H9 (cell line): ENCODE data around the gene NCKAP5. TPM values are rescaled to one million over a fixed set of nuclear protein-coding genes. Genes with fewer than 3 reads are reported as not detected.

Source experiments
- DNase-seq: peaks from one replicate; pipeline ENCODE4 v3.0.0-alpha.2; 2017
- H2AFZ ChIP-seq: one replicate; pipeline ENCODE4 v1.6.1; 2013; ENCODE audit warnings: mild to moderate bottlenecking, low read length, control low read depth, moderate library complexity
- H2AK5ac ChIP-seq: 2 replicates; pipeline ENCODE4 v1.6.1; 2013; ENCODE audit warnings: low read length, control low read depth, mixed read lengths; ENCODE audit not compliant: insufficient read length
- H2BK120ac ChIP-seq: one replicate; pipeline ENCODE4 v1.6.1; 2013; ENCODE audit warnings: low read depth, mild to moderate bottlenecking, low read length, control low read depth, inconsistent platforms; ENCODE audit not compliant: poor library complexity, severe bottlenecking
- H2BK12ac ChIP-seq: 2 replicates; pipeline ENCODE4 v1.6.1; 2013; ENCODE audit warnings: low read length, control low read depth, mixed read lengths, low read depth; ENCODE audit not compliant: insufficient read length
- H2BK15ac ChIP-seq: 2 replicates; pipeline ENCODE4 v1.6.1; 2013; ENCODE audit warnings: low read depth, low read length, control low read depth
- H2BK20ac ChIP-seq: one replicate; pipeline ENCODE4 v1.6.1; 2013; ENCODE audit warnings: low read depth, mild to moderate bottlenecking, low read length, control low read depth, inconsistent platforms; ENCODE audit not compliant: poor library complexity, severe bottlenecking
- H2BK5ac ChIP-seq: 2 replicates; pipeline ENCODE4 v1.6.1; 2013; ENCODE audit warnings: low read length, control low read depth, mixed read lengths; ENCODE audit not compliant: insufficient read length
- H3K14ac ChIP-seq: 2 replicates; pipeline ENCODE4 v1.6.1; 2013; ENCODE audit warnings: low read length, control low read depth; ENCODE audit not compliant: insufficient read depth
- H3K18ac ChIP-seq: 2 replicates; pipeline ENCODE4 v1.6.1; 2013; ENCODE audit warnings: low read depth, mild to moderate bottlenecking, mixed read lengths, low read length, control low read depth; ENCODE audit not compliant: insufficient read length
- H3K23ac ChIP-seq: 2 replicates; pipeline ENCODE4 v1.6.1; 2013; ENCODE audit warnings: low read length, control low read depth, mixed read lengths, low read depth; ENCODE audit not compliant: insufficient read length
- H3K23me2 ChIP-seq: 2 replicates; pipeline ENCODE4 v1.6.1; 2013; ENCODE audit warnings: low read depth, mild to moderate bottlenecking, mixed read lengths, low read length, control low read depth; ENCODE audit not compliant: insufficient read length, poor library complexity, severe bottlenecking
- H3K27ac ChIP-seq: 2 replicates; pipeline ENCODE4 v1.5.1; 2013; ENCODE audit warnings: low read length, control low read depth, mixed read lengths, low read depth; ENCODE audit not compliant: insufficient read length
- H3K27me3 ChIP-seq: 2 replicates; pipeline ENCODE4 v1.6.1; 2013; ENCODE audit warnings: low read length, control low read depth, inconsistent platforms; ENCODE audit not compliant: insufficient read depth
- H3K4ac ChIP-seq: 2 replicates; pipeline ENCODE4 v1.6.1; 2013; ENCODE audit warnings: low read depth, mild to moderate bottlenecking, control low read depth, inconsistent platforms, low read length, moderate library complexity
- H3K4me1 ChIP-seq: 2 replicates; pipeline ENCODE4 v1.6.1; 2013; ENCODE audit warnings: low read length, control low read depth, inconsistent platforms; ENCODE audit not compliant: insufficient read depth
- H3K4me2 ChIP-seq: 2 replicates; pipeline ENCODE4 v1.6.1; 2013; ENCODE audit warnings: low read length, control low read depth, mixed read lengths; ENCODE audit not compliant: insufficient read length, insufficient read depth
- H3K56ac ChIP-seq: 2 replicates; pipeline ENCODE4 v1.6.1; 2013; ENCODE audit warnings: low read depth, mild to moderate bottlenecking, mixed read lengths, low read length, control low read depth; ENCODE audit not compliant: insufficient read length
- H3K79me1 ChIP-seq: 2 replicates; pipeline ENCODE4 v1.6.1; 2013; ENCODE audit warnings: low read depth, mild to moderate bottlenecking, moderate library complexity, low read length, control low read depth, inconsistent platforms; ENCODE audit not compliant: insufficient read depth, poor library complexity, severe bottlenecking
- H3K79me2 ChIP-seq: 2 replicates; pipeline ENCODE4 v1.6.1; 2013; ENCODE audit warnings: low read length, control low read depth, inconsistent platforms; ENCODE audit not compliant: insufficient read depth
- H3K9ac ChIP-seq: 2 replicates; pipeline ENCODE4 v1.6.1; 2013; ENCODE audit warnings: low read length, control low read depth, mixed read lengths; ENCODE audit not compliant: insufficient read length; ENCODE audit errors: extremely low read depth
- H3K9me3 ChIP-seq: one replicate; pipeline ENCODE4 v1.6.1; 2013; ENCODE audit warnings: low read depth, low read length, inconsistent platforms; ENCODE audit not compliant: control insufficient read depth
- H3T11ph ChIP-seq: one replicate; pipeline ENCODE4 v1.6.1; 2013; ENCODE audit warnings: mild to moderate bottlenecking, low read length, control low read depth, inconsistent platforms
- H4K20me1 ChIP-seq: one replicate; pipeline ENCODE4 v1.6.1; 2013; ENCODE audit not compliant: control insufficient read depth, insufficient read length, insufficient read depth
- H4K5ac ChIP-seq: 2 replicates; pipeline ENCODE4 v1.6.1; 2013; ENCODE audit warnings: low read depth, mild to moderate bottlenecking, mixed read lengths, low read length, control low read depth; ENCODE audit not compliant: insufficient read length
- H4K8ac ChIP-seq: replicated peaks from 2 replicates; pipeline ENCODE4 v1.6.1; 2013; ENCODE audit warnings: low read length, control low read depth, mixed read lengths, low read depth; ENCODE audit not compliant: insufficient read length
- H4K91ac ChIP-seq: 2 replicates; pipeline ENCODE4 v1.6.1; 2013; ENCODE audit warnings: low read depth, mild to moderate bottlenecking, moderate library complexity, mixed read lengths, low read length, control low read depth; ENCODE audit not compliant: insufficient read length
- H3K27ac Mint-ChIP-seq, 3 experiments: 2 replicates in 2 of 3; 3 replicates in 1 of 3; pipeline ENCODE4 v1.8.0; 2020 to 2021; ENCODE audit warnings: mixed read lengths in 3 of 3, mild to moderate bottlenecking in 1 of 3, moderate library complexity in 1 of 3
- H3K27me3 Mint-ChIP-seq: 2 replicates; pipeline ENCODE4 v1.8.0; 2021; ENCODE audit warnings: low read depth, mild to moderate bottlenecking, moderate library complexity, mixed read lengths
- H3K36me3 Mint-ChIP-seq, 3 experiments: 2 replicates in 2 of 3; 3 replicates in 1 of 3; pipeline ENCODE4 v1.8.0; 2020 to 2021; ENCODE audit warnings: low read depth in 3 of 3, mixed read lengths in 3 of 3; ENCODE audit not compliant: insufficient read depth in 1 of 3
- H3K4me1 Mint-ChIP-seq, 2 experiments: 2 replicates each; pipeline ENCODE4 v1.8.0; 2020; ENCODE audit warnings: mixed read lengths in 2 of 2
- H3K4me3 Mint-ChIP-seq, 2 experiments: 2 replicates in 1 of 2; 3 replicates in 1 of 2; pipeline ENCODE4 v1.8.0; 2020 to 2021; ENCODE audit warnings: mild to moderate bottlenecking in 2 of 2, mixed read lengths in 2 of 2, moderate library complexity in 1 of 2
- H3K9me3 Mint-ChIP-seq, 2 experiments: 2 replicates in 1 of 2; 3 replicates in 1 of 2; pipeline ENCODE4 v1.8.0; 2020; ENCODE audit warnings: mild to moderate bottlenecking in 2 of 2, mixed read lengths in 2 of 2, moderate library complexity in 1 of 2
- CTCF ChIP-seq: fragments of 200-600 bp; sonication (generic); conservative IDR thresholded peaks from 3 replicates; pipeline ENCODE4 v1.8.0; 2021; ENCODE audit warnings: antibody characterized with exemption, mild to moderate bottlenecking
- WGBS: extraction: QIAGEN DNeasy Blood & Tissue Kit; methylation state at CpG from one replicate; pipeline ENCODE4 v1.1.7; 2013; ENCODE audit warnings: missing lambda C conversion rate, low lambda C conversion rate, mixed read lengths; ENCODE audit not compliant: insufficient read length; ENCODE audit errors: extremely low coverage; 5-methylcytosine and 5-hydroxymethylcytosine counted together
- total RNA-seq: library from RNA; stranded (reverse); gene quantifications from 2 replicates; pipeline ENCODE4 v1.2.1, GENCODE V29; 2021

NCKAP5 gene
- total RNA-seq, 1 experiment from 2014 or later, result 0.26 TPM

GRCh38 chr2:133040170-133040569 lies 528.1 kb downstream of the NCKAP5 start:
- no peak overlapping the region for H2BK20ac ChIP-seq
- H3K9me3 ChIP-seq, result no peaks in the 10 kb centered on the region
- H3K4ac ChIP-seq, result no peak overlapping the region
- no peaks in the 10 kb centered on the region for H3K79me2 ChIP-seq
- H4K8ac ChIP-seq, result no peak overlapping the region
- H2BK5ac ChIP-seq, result no peak overlapping the region
- H3K18ac ChIP-seq, result no peak overlapping the region
- no peak overlapping the region for H2BK12ac ChIP-seq
- H4K20me1 ChIP-seq, result no peaks in the 10 kb centered on the region
- H3K23me2 ChIP-seq, result no peaks in the 10 kb centered on the region
- H3K4me1 ChIP-seq, result no peaks in the 10 kb centered on the region
- H2AK5ac ChIP-seq, result no peak overlapping the region
- H2BK120ac ChIP-seq, result no peak overlapping the region
- Mint-ChIP-seq H3K4me1 (no peaks in the 10 kb centered on the region), H3K9me3 (peaks cover 6 to 8% of the 10 kb centered on the region in 2 experiments; a peak in 3 of 5 replicates), H3K4me3 (no peak overlapping the region), H3K27ac (no peak overlapping the region), H3K27me3 (no peaks in the 10 kb centered on the region), H3K36me3 (no peaks in the 10 kb centered on the region)
- H3K9ac ChIP-seq, result no peak overlapping the region
- H4K5ac ChIP-seq, result no peak overlapping the region
- H3K79me1 ChIP-seq, result no peaks in the 10 kb centered on the region
- no peak overlapping the region for H4K91ac ChIP-seq
- no peak overlapping the region for H3K56ac ChIP-seq
- H3K27me3 ChIP-seq, result no peaks in the 10 kb centered on the region
- no peak overlapping the region for H3K14ac ChIP-seq
- no CpG with 5 or more reads among the region's 4 CpGs for WGBS
- no peak overlapping the region for H3K23ac ChIP-seq
- no peak overlapping the region for H3T11ph ChIP-seq
- no peak overlapping the region for H2AFZ ChIP-seq
- TF ChIP-seq CTCF, result no peak
- DNase-seq, result no peak
- no peak overlapping the region for H2BK15ac ChIP-seq
- H3K27ac ChIP-seq, result no peak overlapping the region
- H3K4me2 ChIP-seq, result no peak overlapping the region
